ENCODE data around the gene DSCAM. TPM values are rescaled to one million over a fixed set of nuclear protein-coding genes. Genes with fewer than 3 reads are reported as not detected.

The DSCAM gene
- polyA plus RNA-seq, 1 experiment, result 0.10 TPM

GRCh38 chr21:40853956-40854688 lies 7.2 kb upstream of the DSCAM start:
- ChIA-PET CTCF (no interaction called here), POLR2A (no interaction called here)
- TF ChIP-seq CTCF (IDR thresholded peaks at IDR 0.05; ENCODE audit: insufficient read depth, low read depth, low read length), result no peak
- no peak for DNase-seq (ENCODE audit: low read depth)
- no peak overlapping the region for H3K4me3 ChIP-seq (ENCODE audit: low read depth, low read length)
- no peaks in the 10 kb centered on the region for H3K36me3 ChIP-seq (ENCODE audit: control insufficient read depth, insufficient read depth, low read length)
- H3K27me3 ChIP-seq (ENCODE audit: control insufficient read depth, insufficient read depth, low read length), result no peaks in the 10 kb centered on the region

GRCh38 chr21:40852563-40852962 lies 5.6 kb upstream of the DSCAM start:
- CTCF ChIA-PET, result interaction anchor here (0.6 kb wide), 1 partner anchor 214 kb away, joined by 4 read pairs; no protein-coding TSS in a partner anchor
- no peaks in the 10 kb centered on the region for H3K36me3 ChIP-seq (ENCODE audit: control insufficient read depth, insufficient read depth, low read length)

GRCh38 chr21:40851749-40852148 lies 4.8 kb upstream of the DSCAM start:
- Histone ChIP-seq H3K36me3 (ENCODE audit: control insufficient read depth, insufficient read depth, low read length) (no peaks in the 10 kb centered on the region), H3K27me3 (ENCODE audit: control insufficient read depth, insufficient read depth, low read length) (no peaks in the 10 kb centered on the region), H3K4me3 (ENCODE audit: low read depth, low read length) (no peak overlapping the region)
- DNase-seq (ENCODE audit: low read depth), result no peak
- CTCF ChIA-PET, result interaction anchor here (0.6 kb wide), 1 partner anchor 213 kb away, joined by 4 read pairs; no protein-coding TSS in a partner anchor
- POLR2A ChIA-PET, result no interaction called here
- TF ChIP-seq CTCF (IDR thresholded peaks at IDR 0.05; ENCODE audit: insufficient read depth, low read depth, low read length), result no peak

More at GRCh38 chr21:40852563-40852962, 5.6 kb upstream of the DSCAM start:
- POLR2A ChIA-PET, result no interaction called here
- H3K27me3 ChIP-seq (ENCODE audit: control insufficient read depth, insufficient read depth, low read length), result no peaks in the 10 kb centered on the region
- no peak for DNase-seq (ENCODE audit: low read depth)
- TF ChIP-seq CTCF (IDR thresholded peaks at IDR 0.05; ENCODE audit: insufficient read depth, low read depth, low read length), result no peak
- H3K4me3 ChIP-seq (ENCODE audit: low read depth, low read length), result no peak overlapping the region

- ChIA-PET POLR2A (no interaction called here), CTCF (no interaction called here)
- TF ChIP-seq CTCF (IDR thresholded peaks at IDR 0.05; ENCODE audit: insufficient read depth, low read depth, low read length), result no peak
- Histone ChIP-seq H3K36me3 (ENCODE audit: control insufficient read depth, insufficient read depth, low read length) (no peaks in the 10 kb centered on the region), H3K4me3 (ENCODE audit: low read depth, low read length) (no peak overlapping the region), H3K27me3 (ENCODE audit: control insufficient read depth, insufficient read depth, low read length) (no peaks in the 10 kb centered on the region)
- no peak for DNase-seq (ENCODE audit: low read depth)
These were observed 3.1 kb upstream of the DSCAM start for GRCh38 chr21:40850071-40850470.

GRCh38 chr21:40847951-40848350 lies 993 bp upstream of the DSCAM start:
- ChIA-PET POLR2A (no interaction called here), CTCF (interaction anchor here (0.8 kb wide), 1 partner anchor 8 kb away, joined by 3 read pairs; no protein-coding TSS in a partner anchor)
- DNase-seq (ENCODE audit: low read depth), result no peak

More at GRCh38 chr21:40847951-40848350, 993 bp upstream of the DSCAM start:
- no peaks in the 10 kb centered on the region for H3K27me3 ChIP-seq (ENCODE audit: control insufficient read depth, insufficient read depth, low read length)
- no peak overlapping the region for H3K4me3 ChIP-seq (ENCODE audit: low read depth, low read length)
- TF ChIP-seq CTCF (IDR thresholded peaks at IDR 0.05; ENCODE audit: insufficient read depth, low read depth, low read length), result no peak
- no peaks in the 10 kb centered on the region for H3K36me3 ChIP-seq (ENCODE audit: control insufficient read depth, insufficient read depth, low read length)
